ENCODE results near the gene SEMA3D. TPM values are rescaled to one million over a fixed set of nuclear protein-coding genes. Genes with fewer than 3 reads are reported as not detected.

The SEMA3D gene
- total and polyA plus RNA-seq, 2 of the 4 experiments (the other 2 are of a cell fraction), result 2.9 to 13.6 TPM

- ATAC-seq (ENCODE audit: low read depth), result no peak
- H4K8ac ChIP-seq (ENCODE audit: low read depth in 2 of 2, low read length in 2 of 2), result no peak overlapping the region
- H3K18ac ChIP-seq (ENCODE audit: low read depth, low read length), result no peak overlapping the region
- no peak overlapping the region for H2BK20ac ChIP-seq (ENCODE audit: low read depth, low read length)
- H3K36me3 ChIP-seq (ENCODE audit: control insufficient read depth, insufficient read depth, low read length), result no peaks in the 10 kb centered on the region
- H3K27ac ChIP-seq (ENCODE audit: insufficient read depth, low read length), result no peak overlapping the region
- H3K9ac ChIP-seq (ENCODE audit: low read depth, low read length), result no peak overlapping the region
- H2AK5ac ChIP-seq (ENCODE audit: low read depth, low read length), result no peak overlapping the region
- CTCF ChIA-PET, result no interaction called here
- H3K79me1 ChIP-seq (ENCODE audit: low read depth in 1 of 2, low read length in 2 of 2), result no peaks in the 10 kb centered on the region
- no peak overlapping the region for H2BK15ac ChIP-seq (ENCODE audit: low read depth, low read length)
- TF ChIP-seq RAD21 (IDR thresholded peaks at IDR 0.05; ENCODE audit: low read length) (no peak), ELK1 (IDR thresholded peaks at IDR 0.05; ENCODE audit: borderline replicate concordance, low read depth, low read length) (no peak), USF2 (IDR thresholded peaks at IDR 0.05; ENCODE audit: low read depth, low read length) (no peak), RCOR1 (IDR thresholded peaks at IDR 0.05; ENCODE audit: insufficient replicate concordance, low read length) (no peak), MXI1 (IDR thresholded peaks at IDR 0.05; ENCODE audit: borderline replicate concordance, low read depth, low read length) (no peak), MAFK (IDR thresholded peaks at IDR 0.05; ENCODE audit: low read depth, low read length) (no peak), NFE2L2 (IDR thresholded peaks at IDR 0.05; ENCODE audit: low read depth, low read length) (no peak), CTCF (conservative IDR thresholded peaks at IDR 0.05; ENCODE audit: low read depth, low read length) (no peak), CEBPB (IDR thresholded peaks at IDR 0.05; ENCODE audit: low read depth, low read length) (no peak), FOS (IDR thresholded peaks at IDR 0.05; ENCODE audit: low read depth, low read length) (no peak), RFX5 (IDR thresholded peaks at IDR 0.05; ENCODE audit: low read depth, low read length) (no peak), BHLHE40 (IDR thresholded peaks at IDR 0.05; ENCODE audit: low read depth, low read length) (no peak), POLR2A (IDR thresholded peaks at IDR 0.05; ENCODE audit: low read depth, low read length) (no peak), MAZ (IDR thresholded peaks at IDR 0.05; ENCODE audit: borderline replicate concordance, low read depth, low read length) (no peak), SMC3 (IDR thresholded peaks at IDR 0.05; ENCODE audit: low read depth, low read length) (no peak), CHD1 (IDR thresholded peaks at IDR 0.05; ENCODE audit: low read depth, low read length) (no peak)
- in situ Hi-C loops (cut with MboI; ENCODE audit: low sequenced_read_pairs), result no loop called here
- POLR2A ChIA-PET (ENCODE audit: unreplicated experiment), result interaction anchor here (0.6 kb wide), 2 partner anchors 166 to 362 kb away, joined by 3 read pairs; no protein-coding TSS in a partner anchor
- no peak overlapping the region for H2BK5ac ChIP-seq (ENCODE audit: low read depth, low read length, poor library complexity, severe bottlenecking)
- H2AFZ ChIP-seq (replicated peaks; ENCODE audit: low read length, poor library complexity), result no peak overlapping the region
- H3K4me2 ChIP-seq (ENCODE audit: low read depth, low read length), result no peak overlapping the region
- H2BK120ac ChIP-seq (ENCODE audit: low read depth, low read length), result no peak overlapping the region
- no peak overlapping the region for H2AK9ac ChIP-seq (replicated peaks; ENCODE audit: low read depth, low read length, poor library complexity)
- H3K4ac ChIP-seq (ENCODE audit: low read depth, low read length), result no peak overlapping the region
- DNase-seq, result no peak
- BruUV-seq (replicated peaks), result no TSS peak
- intact Hi-C loops (cut with micrococcal nuclease), result no loop called here
- no peak overlapping the region for H3K4me3 ChIP-seq (ENCODE audit: insufficient read depth, low read depth, low read length)
- H4K91ac ChIP-seq (ENCODE audit: insufficient read depth, low read depth, low read length), result no peak overlapping the region
- no peak overlapping the region for H3K56ac ChIP-seq (ENCODE audit: extremely low read depth, insufficient read depth, low read length)
- no peak overlapping the region for H3K14ac ChIP-seq (replicated peaks; ENCODE audit: low read depth, low read length)
- dilution Hi-C loops (cut with HindIII; ENCODE audit: low sequenced_read_pairs, unreplicated experiment), result no loop called here
- no peak overlapping the region for H4K5ac ChIP-seq (ENCODE audit: low read depth, low read length)
- no CpG with 5 or more reads among the region's 2 CpGs for WGBS, 2 experiments (ENCODE audit: extremely low coverage in 2 of 2, insufficient read length in 1 of 2)
- no peak overlapping the region for H3K23ac ChIP-seq (ENCODE audit: low read depth, low read length)
- H3K4me1 ChIP-seq (ENCODE audit: control insufficient read depth, insufficient read depth, low read length), result no peaks in the 10 kb centered on the region
- no peaks in the 10 kb centered on the region for H3K9me1 ChIP-seq (ENCODE audit: insufficient read depth, low read length)
- no peaks in the 10 kb centered on the region for H4K20me1 ChIP-seq (ENCODE audit: insufficient read depth, low read length)
- H3K27me3 ChIP-seq (ENCODE audit: control insufficient read depth, insufficient read depth, low read length), result no peaks in the 10 kb centered on the region
- no peaks in the 10 kb centered on the region for H3K9me3 ChIP-seq (ENCODE audit: control insufficient read depth, insufficient read depth, low read length)
Measured at GRCh38 chr7:85204061-85204460, 17.2 kb upstream of the SEMA3D start.
